GM12865 (cell line): ENCODE results near the gene CLEC3A.
"Not testable (repeated sequence)": the region's sequence is repeated elsewhere in the genome, so short reads cannot be mapped to it uniquely, and the experiment has no call there.

Source experiments
- DNase-seq: peaks from one replicate; pipeline ENCODE4 v3.0.0; 2010; ENCODE audit warnings: low read depth
- H3K4me3 ChIP-seq: 2 replicates; pipeline ENCODE4 v1.5.1; 2011; ENCODE audit warnings: mild to moderate bottlenecking, low read depth, low read length, control low read depth
- CTCF ChIP-seq: IDR thresholded peaks from 2 replicates; pipeline ENCODE4 v1.5.1; 2011; ENCODE audit warnings: low read length, control low read depth, low read depth, inconsistent platforms; ENCODE audit not compliant: insufficient read depth; ENCODE audit errors: missing control alignments

Gene CLEC3A

GRCh38 chr16:77987810-77988209 is 34.5 kb upstream of the CLEC3A start:
- H3K4me3 ChIP-seq = no peak overlapping the region
- TF ChIP-seq CTCF = no peak
- no peak for DNase-seq

GRCh38 chr16:77989846-77990245 is 32.5 kb upstream of the CLEC3A start:
- no peak overlapping the region for H3K4me3 ChIP-seq
- no peak for TF ChIP-seq CTCF
- DNase-seq = no peak

GRCh38 chr16:77991701-77992100 is 30.6 kb upstream of the CLEC3A start:
- no peak for TF ChIP-seq CTCF
- no peak for DNase-seq
- no peak overlapping the region for H3K4me3 ChIP-seq

DNA sequence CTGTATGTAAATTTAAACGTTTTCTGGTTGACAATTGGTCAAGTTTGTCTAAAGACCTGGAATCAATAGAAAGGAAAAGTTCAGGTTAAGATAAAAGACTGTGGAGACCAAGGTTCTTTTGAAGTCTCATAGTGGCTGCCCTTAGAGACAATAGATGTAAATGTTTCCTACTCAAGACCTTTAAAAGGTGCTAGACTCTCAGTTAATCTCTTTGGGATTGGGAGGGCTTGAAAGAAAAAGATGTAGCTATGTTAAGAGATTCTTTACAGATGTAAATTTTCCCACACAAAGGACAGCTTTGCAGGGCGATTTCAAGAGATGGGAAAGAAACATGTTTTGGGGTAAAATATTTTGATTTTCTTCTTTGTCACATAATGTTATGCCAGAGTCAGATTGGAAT is 30.0 kb upstream of the CLEC3A start:
- DNase-seq, H3K4me3 ChIP-seq: not testable (repeated sequence)

- DNase-seq = peak; percentile 16
- no peak overlapping the region for H3K4me3 ChIP-seq
- no peak for TF ChIP-seq CTCF
Measured at GRCh38 chr16:77993111-77993985, 29.0 kb upstream of the CLEC3A start.

DNA sequence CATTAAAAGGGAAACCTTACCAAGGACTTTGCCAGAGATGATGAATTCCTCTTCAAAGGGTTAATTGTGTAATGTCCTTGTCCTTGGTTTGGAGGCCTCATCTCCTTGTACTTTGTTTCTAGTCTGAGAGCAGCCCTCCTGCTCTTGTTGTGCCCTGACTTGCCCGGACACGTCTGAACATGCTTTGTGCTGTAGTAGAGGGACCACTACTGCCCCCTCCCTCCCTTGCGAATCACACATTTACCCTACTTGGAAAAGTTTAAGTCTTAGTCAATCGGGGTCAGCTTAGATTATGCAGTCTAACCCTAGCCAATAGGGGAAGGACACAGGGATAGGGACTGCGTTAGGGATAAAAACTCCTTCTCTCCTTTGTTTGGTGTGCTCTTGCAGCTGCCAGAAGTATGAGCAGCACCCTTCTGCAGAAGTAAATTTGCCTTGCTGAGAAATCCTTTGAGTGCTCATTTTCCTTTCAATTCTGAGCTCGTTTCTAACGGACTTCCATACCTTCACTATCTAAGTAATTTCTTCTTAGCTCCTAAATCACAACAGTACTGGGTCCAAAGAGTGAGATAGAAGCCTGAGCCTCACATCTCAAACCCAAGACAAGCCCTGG is 26.4 kb upstream of the CLEC3A start:
- no peak for TF ChIP-seq CTCF
- no peak overlapping the region for H3K4me3 ChIP-seq
- no peak for DNase-seq

GRCh38 chr16:77998350-77999023 is 23.9 kb upstream of the CLEC3A start:
- TF ChIP-seq CTCF = no peak
- H3K4me3 ChIP-seq = no peak overlapping the region
- DNase-seq = no peak
